ENCODE data around the gene KCNH1. TPM values are rescaled to one million over a fixed set of nuclear protein-coding genes. Genes with fewer than 3 reads are reported as not detected.
"Not testable (repeated sequence)": the region's sequence is repeated elsewhere in the genome, so short reads cannot be mapped to it uniquely, and the experiment has no call there.

Gene KCNH1
- total and polyA plus RNA-seq, 4 donors, result not detected

DNA sequence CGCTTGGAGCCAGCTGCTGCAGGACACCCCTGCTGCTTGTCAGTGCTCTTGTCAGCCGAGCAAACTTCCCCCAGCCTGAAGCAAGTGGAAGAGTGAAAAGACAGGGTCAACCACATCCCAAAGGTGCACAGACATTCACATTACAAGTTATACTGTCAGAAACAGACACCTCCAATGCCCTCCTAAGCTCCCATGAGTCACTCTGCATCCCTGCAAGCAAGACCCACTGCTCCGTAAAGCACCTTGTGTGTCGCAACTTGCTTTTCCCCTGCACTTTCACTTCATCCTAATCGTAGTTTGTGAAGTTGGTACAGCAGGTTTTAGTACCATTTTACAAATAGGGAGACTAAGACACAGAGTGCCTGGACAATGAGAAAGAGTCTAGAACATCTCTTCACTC is 51.1 kb downstream of the KCNH1 start (continued):
- no peak for TF ChIP-seq RAD21 (IDR thresholded peaks at IDR 0.05)
- TF ChIP-seq RXRA (IDR thresholded peaks at IDR 0.05), result no peak
- TF ChIP-seq GABPA (IDR thresholded peaks at IDR 0.05 in 1 of 2, conservative IDR thresholded peaks at IDR 0.05 in 1 of 2), result no peak
- TF ChIP-seq HNF4G (IDR thresholded peaks at IDR 0.05), result no peak
- TF ChIP-seq, protein P1, sequence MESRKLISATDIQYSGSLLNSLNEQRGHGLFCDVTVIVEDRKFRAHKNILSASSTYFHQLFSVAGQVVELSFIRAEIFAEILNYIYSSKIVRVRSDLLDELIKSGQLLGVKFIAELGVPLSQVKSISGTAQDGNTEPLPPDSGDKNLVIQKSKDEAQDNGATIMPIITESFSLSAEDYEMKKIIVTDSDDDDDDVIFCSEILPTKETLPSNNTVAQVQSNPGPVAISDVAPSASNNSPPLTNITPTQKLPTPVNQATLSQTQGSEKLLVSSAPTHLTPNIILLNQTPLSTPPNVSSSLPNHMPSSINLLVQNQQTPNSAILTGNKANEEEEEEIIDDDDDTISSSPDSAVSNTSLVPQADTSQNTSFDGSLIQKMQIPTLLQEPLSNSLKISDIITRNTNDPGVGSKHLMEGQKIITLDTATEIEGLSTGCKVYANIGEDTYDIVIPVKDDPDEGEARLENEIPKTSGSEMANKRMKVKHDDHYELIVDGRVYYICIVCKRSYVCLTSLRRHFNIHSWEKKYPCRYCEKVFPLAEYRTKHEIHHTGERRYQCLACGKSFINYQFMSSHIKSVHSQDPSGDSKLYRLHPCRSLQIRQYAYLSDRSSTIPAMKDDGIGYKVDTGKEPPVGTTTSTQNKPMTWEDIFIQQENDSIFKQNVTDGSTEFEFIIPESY (IDR thresholded peaks at IDR 0.05), result no peak
- no peak for TF ChIP-seq TAF1 (conservative IDR thresholded peaks at IDR 0.05)
- TF ChIP-seq FOXA2 (IDR thresholded peaks at IDR 0.05), result no peak

DNA sequence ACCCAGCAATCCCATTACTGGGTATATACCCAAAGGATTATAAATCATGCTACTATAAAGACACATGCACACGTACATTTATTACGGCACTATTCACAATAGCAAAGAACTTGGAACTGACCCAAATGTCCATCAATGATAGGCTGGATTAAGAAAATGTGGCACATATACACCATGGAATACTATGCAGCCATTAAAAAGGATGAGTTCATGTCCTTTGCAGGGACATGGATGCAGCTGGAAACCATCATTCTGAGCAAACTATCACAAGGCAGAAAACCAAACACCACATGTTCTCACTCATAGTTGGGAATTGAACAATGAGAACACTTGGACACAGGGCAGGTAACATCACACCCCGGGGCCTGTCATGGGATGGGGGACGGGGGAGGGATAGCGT is 52.5 kb downstream of the KCNH1 start:
- H3K9ac ChIP-seq (ENCODE audit: low read depth in 1 of 2, low read length in 2 of 2); H3K36me3 ChIP-seq (ENCODE audit: control insufficient read depth in 4 of 4, insufficient read depth in 3 of 4, low read depth in 1 of 4, low read length in 3 of 4); H3K27ac ChIP-seq (ENCODE audit: low read depth in 1 of 2, low read length in 2 of 2); DNase-seq (ENCODE audit: low spot score); H3K4me3 ChIP-seq (ENCODE audit: low read depth in 1 of 3, low read length in 3 of 3); H3K9me3 ChIP-seq (ENCODE audit: control insufficient read depth in 4 of 4, low read length in 3 of 4); H3K27me3 ChIP-seq (ENCODE audit: control insufficient read depth in 4 of 4, insufficient read depth in 4 of 4, low read length in 3 of 4); H3K4me1 ChIP-seq (ENCODE audit: control insufficient read depth in 4 of 4, insufficient read depth in 4 of 4, low read length in 3 of 4): not testable (repeated sequence)
- 91% methylated on average over 5 of the region's 5 CpGs for WGBS

GRCh38 chr1:211068976-211069375 is 65.0 kb downstream of the KCNH1 start:
- Histone ChIP-seq H3K27ac (ENCODE audit: low read depth in 1 of 2, low read length in 2 of 2) (no peak overlapping the region), H3K9me3 (ENCODE audit: control insufficient read depth in 4 of 4, low read length in 3 of 4) (no peaks in the 10 kb centered on the region), H3K27me3 (ENCODE audit: control insufficient read depth in 4 of 4, insufficient read depth in 4 of 4, low read length in 3 of 4) (no peaks in the 10 kb centered on the region), H3K4me1 (ENCODE audit: control insufficient read depth in 4 of 4, insufficient read depth in 4 of 4, low read length in 3 of 4) (no peaks in the 10 kb centered on the region), H3K36me3 (ENCODE audit: control insufficient read depth in 4 of 4, insufficient read depth in 3 of 4, low read depth in 1 of 4, low read length in 3 of 4) (no peaks in the 10 kb centered on the region), H3K4me3 (ENCODE audit: low read depth in 1 of 3, low read length in 3 of 3) (no peak overlapping the region), H3K9ac (ENCODE audit: low read depth in 1 of 2, low read length in 2 of 2) (no peak overlapping the region)
- 53% methylated on average over 3 of the region's 3 CpGs for WGBS
- TF ChIP-seq, protein P1 (IDR thresholded peaks at IDR 0.05), result no peak
- TF ChIP-seq JUND (IDR thresholded peaks at IDR 0.05) (no peak), YY1 (IDR thresholded peaks at IDR 0.05) (no peak), RXRA (IDR thresholded peaks at IDR 0.05) (no peak), SP1 (IDR thresholded peaks at IDR 0.05) (no peak), ATF3 (IDR thresholded peaks at IDR 0.05) (no peak), TAF1 (conservative IDR thresholded peaks at IDR 0.05) (no peak), MAX (IDR thresholded peaks at IDR 0.05) (no peak), HNF4G (IDR thresholded peaks at IDR 0.05) (no peak), HNF4A (conservative IDR thresholded peaks at IDR 0.05) (no peak), RAD21 (IDR thresholded peaks at IDR 0.05) (no peak), FOXA2 (IDR thresholded peaks at IDR 0.05) (no peak), GABPA (IDR thresholded peaks at IDR 0.05 in 1 of 2, conservative IDR thresholded peaks at IDR 0.05 in 1 of 2) (no peak), NR2F2 (IDR thresholded peaks at IDR 0.05) (no peak), FOXA1 (IDR thresholded peaks at IDR 0.05) (no peak), EGR1 (IDR thresholded peaks at IDR 0.05; ENCODE audit: low read depth in 2 of 2) (no peak)
- TF ChIP-seq, protein P2, sequence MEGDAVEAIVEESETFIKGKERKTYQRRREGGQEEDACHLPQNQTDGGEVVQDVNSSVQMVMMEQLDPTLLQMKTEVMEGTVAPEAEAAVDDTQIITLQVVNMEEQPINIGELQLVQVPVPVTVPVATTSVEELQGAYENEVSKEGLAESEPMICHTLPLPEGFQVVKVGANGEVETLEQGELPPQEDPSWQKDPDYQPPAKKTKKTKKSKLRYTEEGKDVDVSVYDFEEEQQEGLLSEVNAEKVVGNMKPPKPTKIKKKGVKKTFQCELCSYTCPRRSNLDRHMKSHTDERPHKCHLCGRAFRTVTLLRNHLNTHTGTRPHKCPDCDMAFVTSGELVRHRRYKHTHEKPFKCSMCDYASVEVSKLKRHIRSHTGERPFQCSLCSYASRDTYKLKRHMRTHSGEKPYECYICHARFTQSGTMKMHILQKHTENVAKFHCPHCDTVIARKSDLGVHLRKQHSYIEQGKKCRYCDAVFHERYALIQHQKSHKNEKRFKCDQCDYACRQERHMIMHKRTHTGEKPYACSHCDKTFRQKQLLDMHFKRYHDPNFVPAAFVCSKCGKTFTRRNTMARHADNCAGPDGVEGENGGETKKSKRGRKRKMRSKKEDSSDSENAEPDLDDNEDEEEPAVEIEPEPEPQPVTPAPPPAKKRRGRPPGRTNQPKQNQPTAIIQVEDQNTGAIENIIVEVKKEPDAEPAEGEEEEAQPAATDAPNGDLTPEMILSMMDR (IDR thresholded peaks at IDR 0.05; ENCODE audit: low read depth, low read length, missing input control), result no peak
- TF ChIP-seq, protein P3, sequence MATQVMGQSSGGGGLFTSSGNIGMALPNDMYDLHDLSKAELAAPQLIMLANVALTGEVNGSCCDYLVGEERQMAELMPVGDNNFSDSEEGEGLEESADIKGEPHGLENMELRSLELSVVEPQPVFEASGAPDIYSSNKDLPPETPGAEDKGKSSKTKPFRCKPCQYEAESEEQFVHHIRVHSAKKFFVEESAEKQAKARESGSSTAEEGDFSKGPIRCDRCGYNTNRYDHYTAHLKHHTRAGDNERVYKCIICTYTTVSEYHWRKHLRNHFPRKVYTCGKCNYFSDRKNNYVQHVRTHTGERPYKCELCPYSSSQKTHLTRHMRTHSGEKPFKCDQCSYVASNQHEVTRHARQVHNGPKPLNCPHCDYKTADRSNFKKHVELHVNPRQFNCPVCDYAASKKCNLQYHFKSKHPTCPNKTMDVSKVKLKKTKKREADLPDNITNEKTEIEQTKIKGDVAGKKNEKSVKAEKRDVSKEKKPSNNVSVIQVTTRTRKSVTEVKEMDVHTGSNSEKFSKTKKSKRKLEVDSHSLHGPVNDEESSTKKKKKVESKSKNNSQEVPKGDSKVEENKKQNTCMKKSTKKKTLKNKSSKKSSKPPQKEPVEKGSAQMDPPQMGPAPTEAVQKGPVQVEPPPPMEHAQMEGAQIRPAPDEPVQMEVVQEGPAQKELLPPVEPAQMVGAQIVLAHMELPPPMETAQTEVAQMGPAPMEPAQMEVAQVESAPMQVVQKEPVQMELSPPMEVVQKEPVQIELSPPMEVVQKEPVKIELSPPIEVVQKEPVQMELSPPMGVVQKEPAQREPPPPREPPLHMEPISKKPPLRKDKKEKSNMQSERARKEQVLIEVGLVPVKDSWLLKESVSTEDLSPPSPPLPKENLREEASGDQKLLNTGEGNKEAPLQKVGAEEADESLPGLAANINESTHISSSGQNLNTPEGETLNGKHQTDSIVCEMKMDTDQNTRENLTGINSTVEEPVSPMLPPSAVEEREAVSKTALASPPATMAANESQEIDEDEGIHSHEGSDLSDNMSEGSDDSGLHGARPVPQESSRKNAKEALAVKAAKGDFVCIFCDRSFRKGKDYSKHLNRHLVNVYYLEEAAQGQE (IDR thresholded peaks at IDR 0.05), result no peak
- no peak for DNase-seq (ENCODE audit: low spot score)
